Tibial nerve (tissue), 3 donors: ENCODE measurements around the gene CHTF8.

Experiments
- POLR2A ChIP-seq, 2 donors: fragments of 450-650 bp; IDR thresholded peaks; one replicate each; pipeline ENCODE4 v1.6.1; 2017; ENCODE audit warnings: antibody characterized with exemption in 2 of 2, mild to moderate bottlenecking in 2 of 2, moderate library complexity in 2 of 2
- TF ChIP-seq, protein P1 (sequence below), 5 experiments: fragments of 200-600 bp in 3 of 5; fragments of 450-650 bp in 2 of 5; sonication (generic) in 3 of 5; IDR thresholded peaks; one replicate each; pipeline ENCODE4 v1.5.1; 2016 to 2019; ENCODE audit warnings: antibody characterized with exemption in 5 of 5, mild to moderate bottlenecking in 3 of 5, moderate library complexity in 2 of 5

DNA sequence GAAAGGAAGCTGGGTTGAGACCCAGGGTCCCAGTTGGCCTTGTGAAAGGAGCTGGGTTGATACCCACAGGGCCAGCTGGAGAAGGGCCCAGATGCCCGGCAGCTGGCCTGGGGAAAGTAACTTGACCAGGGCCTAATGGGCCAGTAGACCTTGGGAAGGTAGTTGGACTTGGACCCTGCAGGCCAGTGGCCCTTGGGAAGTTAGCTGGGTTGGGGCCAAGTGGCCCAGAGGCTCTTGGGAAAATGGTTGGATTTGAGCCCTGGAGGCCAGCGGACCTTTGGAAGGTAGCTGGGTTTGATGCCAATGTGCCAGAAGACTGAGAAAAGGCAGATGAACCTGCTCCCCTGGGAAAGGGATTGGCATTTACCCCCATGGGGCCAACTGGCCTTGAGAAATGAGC is 13.4 kb downstream of the CHTF8 start:
- TF ChIP-seq, protein P1, sequence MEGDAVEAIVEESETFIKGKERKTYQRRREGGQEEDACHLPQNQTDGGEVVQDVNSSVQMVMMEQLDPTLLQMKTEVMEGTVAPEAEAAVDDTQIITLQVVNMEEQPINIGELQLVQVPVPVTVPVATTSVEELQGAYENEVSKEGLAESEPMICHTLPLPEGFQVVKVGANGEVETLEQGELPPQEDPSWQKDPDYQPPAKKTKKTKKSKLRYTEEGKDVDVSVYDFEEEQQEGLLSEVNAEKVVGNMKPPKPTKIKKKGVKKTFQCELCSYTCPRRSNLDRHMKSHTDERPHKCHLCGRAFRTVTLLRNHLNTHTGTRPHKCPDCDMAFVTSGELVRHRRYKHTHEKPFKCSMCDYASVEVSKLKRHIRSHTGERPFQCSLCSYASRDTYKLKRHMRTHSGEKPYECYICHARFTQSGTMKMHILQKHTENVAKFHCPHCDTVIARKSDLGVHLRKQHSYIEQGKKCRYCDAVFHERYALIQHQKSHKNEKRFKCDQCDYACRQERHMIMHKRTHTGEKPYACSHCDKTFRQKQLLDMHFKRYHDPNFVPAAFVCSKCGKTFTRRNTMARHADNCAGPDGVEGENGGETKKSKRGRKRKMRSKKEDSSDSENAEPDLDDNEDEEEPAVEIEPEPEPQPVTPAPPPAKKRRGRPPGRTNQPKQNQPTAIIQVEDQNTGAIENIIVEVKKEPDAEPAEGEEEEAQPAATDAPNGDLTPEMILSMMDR (IDR thresholded peaks at IDR 0.05) = no peak
- no peak for TF ChIP-seq POLR2A (IDR thresholded peaks at IDR 0.05)
